GM19328 (cell line): Measurements from ENCODE around the gene RRAS2.
"Not testable (repeated sequence)": the region's sequence is repeated elsewhere in the genome, so short reads cannot be mapped to it uniquely, and the experiment has no call there.

ENCODE experiments used
- ATAC-seq: cut with Tn5 transposase; IDR thresholded peaks from one replicate; pipeline ENCODE4 v1.9.1; 2021; ENCODE audit warnings: mild to moderate bottlenecking, moderate library complexity; ENCODE audit not compliant: unreplicated experiment

RRAS2 gene

DNA sequence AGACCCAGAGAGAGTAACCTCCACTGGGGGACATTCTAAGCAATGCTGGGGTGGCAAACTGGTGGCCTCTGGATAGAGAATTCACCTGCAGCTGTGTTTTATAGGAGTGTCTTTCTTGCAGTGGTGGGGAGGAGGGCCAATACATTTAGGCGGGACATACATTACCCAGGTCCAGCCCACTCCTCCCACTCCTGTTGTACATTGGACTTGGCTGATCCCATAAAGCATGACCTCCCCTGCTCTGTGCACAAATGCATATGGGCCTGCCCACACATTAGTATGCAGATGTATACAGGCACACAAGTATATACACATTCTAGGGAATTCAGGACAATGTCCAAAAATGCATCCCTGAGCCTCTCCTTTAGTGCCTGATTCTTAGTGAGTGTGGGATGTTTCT is 99.1 kb downstream of the RRAS2 start:
- ATAC-seq = no peak

DNA sequence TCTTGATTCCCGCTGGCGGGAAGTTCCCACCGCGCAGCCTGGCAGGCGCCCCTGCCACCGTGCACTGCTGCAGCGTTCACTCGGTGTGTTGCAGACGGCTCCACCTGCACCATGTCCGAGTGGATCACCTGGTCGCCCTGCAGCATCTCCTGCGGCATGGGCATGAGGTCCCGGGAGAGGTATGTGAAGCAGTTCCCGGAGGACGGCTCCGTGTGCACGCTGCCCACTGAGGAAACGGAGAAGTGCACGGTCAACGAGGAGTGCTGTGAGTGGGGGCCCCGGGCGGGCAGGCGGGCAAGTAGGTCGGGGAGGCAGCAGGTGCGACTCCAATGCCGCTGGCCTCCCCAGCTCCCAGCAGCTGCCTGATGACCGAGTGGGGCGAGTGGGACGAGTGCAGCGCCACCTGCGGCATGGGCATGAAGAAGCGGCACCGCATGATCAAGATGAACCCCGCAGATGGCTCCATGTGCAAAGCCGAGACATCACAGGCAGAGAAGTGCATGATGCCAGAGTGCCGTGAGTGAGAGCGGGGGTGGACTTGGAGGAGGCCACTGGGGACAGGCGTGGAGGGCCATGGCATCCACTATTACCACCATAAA is 99.7 kb downstream of the RRAS2 start:
- ATAC-seq = no peak

DNA sequence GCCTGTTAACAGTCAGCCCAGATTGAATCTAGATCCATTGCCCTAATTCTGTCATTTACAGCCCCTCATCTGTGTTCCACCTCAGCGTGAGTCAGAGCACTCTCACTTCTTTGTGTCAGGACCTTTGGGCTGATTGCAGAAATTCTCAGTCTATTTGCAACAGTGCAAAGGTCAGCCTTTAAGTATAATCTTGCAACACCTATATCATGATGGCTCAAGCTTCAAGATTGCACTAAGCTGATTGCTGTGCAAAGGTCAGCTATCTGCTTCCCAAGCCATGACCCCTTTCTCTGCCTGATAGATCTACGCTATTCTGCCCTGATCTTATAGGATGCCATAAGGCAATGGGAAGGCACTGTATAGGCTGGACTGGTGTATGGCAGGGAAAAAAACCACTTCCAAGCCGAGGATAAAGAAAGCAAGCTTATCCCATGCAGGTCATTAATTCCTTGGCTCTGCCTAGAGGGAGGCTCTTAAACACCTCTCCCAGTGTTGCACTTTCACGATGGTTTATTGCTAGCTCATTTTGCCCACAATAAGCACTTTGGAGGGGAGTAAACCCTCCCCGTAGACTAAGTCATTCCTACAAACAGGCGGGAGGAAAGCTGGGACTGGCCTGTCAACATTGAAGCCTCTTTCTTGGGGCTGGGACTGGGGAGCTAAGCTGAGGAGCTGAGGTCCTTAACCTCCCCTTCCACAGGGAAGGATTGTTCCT is 100.6 kb downstream of the RRAS2 start:
- ATAC-seq = no peak

DNA sequence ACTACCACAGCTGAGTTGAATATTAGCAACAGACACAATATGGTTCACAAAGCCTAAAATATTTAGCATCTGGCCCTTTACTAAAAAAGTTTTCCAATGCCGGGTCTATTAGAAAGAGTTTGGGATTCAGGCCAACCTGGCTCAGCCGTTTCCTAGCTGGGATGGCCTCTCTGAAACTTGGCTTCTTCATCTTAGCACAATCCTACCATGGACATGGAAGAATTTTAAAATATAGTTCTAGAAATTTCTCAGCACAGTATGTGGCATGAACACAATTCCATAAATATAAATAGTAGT is 103.8 kb downstream of the RRAS2 start:
- ATAC-seq = no peak

DNA sequence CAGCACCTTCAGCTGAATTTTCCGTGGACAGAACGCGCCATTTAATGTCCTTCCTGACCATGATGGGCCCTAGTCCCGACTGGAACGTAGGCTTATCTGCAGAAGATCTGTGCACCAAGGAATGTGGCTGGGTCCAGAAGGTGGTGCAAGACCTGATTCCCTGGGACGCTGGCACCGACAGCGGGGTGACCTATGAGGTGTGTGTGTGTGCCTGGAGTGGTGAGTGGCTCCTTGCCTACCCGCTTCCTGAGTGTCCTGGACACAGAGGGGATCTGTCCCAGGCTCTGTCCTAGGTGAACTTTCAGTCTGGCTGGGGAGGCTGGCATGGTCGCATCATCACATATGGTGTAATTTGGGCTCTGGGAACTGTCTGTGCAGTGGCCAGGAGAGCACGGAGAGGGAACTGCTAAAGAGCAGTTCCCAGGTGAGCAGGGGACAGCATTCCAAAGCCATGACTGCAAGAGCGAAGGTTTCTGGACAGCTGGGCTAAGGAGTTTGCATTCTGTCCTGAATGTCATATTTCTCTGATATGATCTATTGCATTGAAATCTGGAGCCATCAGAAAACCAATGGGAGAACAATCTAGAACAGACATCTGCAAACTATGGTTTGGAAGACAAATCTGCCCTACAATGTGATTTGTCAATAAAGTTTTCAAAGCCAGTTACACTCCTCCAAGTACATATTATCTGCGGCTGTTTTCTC is 104.3 kb downstream of the RRAS2 start:
- ATAC-seq = no peak

DNA sequence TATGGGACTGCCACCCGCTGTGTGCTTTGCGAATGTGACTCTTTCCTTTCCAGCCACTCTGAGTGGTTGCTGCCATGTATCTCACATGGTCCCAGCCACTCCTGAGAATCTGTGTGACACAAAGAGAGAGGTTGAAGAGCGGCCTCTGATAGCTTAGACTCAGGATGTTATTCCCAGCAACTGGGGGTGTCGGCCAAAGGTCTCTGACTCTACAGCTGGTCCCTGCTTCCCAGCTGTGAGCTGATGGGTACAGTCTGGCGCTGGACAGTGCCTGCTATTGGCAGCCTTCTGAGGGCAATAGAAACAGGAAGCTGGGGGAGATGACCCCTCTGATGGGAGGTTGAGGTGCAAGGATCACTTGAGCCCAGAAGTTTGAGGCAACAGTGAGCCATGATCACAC is 105.1 kb downstream of the RRAS2 start:
- ATAC-seq = no peak

DNA sequence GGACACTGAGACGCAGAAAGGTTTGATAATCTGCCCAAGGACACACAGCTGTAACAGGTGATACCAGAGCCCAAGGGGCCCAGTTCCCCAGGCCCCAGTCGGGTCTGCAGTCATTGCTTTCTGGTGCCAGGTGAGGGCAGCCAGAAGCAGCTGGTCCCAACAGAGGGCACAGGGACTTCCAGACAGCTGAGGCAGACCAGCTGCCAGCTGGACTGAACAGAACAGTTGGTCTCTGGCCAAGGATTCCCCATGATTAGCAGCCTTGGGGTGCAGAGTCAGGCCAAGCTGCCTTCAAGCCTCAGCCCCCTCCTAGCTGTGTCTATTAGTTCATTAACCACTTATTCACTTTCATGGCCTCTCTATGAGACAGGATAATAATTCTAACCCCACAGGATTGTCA is 105.6 kb downstream of the RRAS2 start:
- no peak for ATAC-seq

DNA sequence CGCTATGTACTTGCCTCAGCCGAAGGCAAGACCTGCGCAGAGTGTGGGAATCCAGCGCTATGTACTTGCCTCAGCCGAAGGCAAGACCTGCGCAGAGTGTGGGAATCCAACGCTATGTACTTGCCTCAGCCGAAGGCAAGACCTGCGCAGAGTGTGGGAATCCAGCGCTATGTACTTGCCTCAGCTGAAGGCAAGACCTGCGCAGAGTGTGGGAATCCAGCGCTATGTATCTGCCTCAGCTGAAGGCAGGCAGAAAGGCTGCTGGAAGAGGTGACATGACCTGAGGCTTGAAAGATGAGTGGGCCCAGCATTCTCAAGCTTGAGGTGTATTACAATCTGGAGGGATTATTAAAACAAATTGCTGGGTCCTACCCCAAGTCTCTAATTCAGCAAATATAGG is 106.5 kb downstream of the RRAS2 start:
- ATAC-seq = not testable (repeated sequence)

DNA sequence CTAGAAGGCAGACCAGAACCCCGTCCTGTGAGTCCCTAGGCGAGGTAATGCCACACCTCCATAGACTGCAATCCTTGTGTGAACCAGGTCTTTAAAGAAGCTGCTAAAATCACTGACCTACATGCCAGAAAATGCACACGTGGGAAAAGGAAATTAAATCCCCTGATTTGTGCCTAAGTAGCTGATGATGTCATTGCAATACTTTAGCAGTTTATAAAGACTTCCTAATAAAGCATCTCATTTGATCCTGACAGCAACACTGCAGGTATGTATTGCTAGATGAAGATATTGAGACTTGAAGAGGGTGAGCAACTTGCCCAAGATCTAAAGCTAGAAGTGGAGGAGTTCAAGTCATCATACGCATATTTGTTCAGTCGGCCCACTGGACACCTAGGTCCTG is 107.2 kb downstream of the RRAS2 start:
- no peak for ATAC-seq

DNA sequence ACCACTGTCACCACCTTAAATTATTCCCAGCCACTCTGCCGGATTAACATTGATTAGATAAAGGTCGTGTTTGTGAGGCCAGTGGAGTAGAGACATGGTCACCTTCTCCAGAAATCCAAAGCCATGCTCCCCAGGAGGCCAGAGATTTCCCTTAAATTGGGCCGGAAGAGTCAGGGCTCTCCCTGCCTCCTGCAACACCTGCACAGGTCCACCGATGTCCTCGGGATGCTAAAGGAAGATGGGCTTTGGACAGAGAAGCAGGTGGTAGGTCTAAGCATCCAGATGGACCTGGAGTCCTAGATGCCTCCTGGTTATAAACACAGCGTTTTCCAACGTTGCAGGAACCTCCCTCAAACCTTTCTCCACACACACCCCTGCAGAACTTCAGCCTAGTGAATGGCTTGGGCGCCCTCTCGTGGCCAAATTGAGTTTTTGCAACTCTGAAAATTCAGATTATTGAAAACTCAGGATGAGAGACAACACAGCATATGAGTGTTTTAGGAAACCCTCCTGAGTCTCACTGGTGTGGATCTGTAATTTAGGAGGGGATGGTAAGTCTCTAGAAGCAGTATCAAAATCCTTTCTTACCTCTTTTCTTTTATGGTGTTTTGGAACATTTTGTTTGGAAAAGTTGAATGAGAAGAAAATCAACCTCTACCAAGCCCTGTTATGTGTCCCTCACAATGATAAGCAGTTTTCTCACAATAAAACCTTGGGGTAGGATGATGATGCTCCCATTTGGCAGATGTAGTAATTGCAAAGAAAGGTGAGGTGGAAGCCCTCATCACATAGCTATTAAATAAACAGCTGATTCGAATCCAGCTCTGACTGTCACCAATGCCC is 109.6 kb downstream of the RRAS2 start:
- no peak for ATAC-seq

DNA sequence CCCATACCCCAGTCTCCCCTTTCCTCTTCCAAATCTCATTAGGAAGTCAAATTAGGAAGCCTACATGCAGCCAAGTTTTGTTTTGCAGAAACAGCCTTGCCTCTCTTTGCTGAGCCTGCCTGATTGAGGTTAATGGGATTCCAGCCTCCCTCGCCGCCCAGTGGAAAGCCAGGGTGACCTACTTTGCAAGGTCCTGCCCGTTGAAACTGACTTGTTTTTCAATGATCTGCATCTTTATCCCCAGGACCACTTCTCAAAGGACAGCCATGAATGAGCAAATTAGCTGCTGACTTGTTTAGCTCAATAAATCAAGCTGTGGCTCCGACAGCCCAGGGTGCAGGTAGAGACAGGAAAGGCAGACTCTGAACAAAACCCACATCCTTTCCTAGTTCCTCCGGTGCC is 110.4 kb downstream of the RRAS2 start:
- no peak for ATAC-seq

DNA sequence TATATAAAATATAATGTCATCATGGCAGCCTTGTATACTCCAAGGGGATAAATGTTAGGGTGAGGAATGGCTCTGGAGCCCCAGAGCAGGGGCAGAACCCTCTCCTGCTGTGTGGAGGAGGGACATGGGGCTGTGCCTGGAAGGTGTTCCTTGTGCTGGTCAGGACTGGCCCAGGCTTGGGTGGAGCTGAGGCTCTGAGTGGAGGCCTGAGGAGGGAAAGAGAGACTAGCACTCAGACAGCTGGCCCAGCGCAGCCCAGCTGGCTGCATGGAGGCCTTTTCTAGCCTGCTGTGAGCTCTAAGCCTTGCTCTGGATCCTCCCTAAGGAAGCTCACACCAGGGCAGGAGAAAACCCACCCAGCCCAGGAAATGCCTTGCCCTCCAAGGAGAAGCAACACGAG is 113.5 kb downstream of the RRAS2 start:
- ATAC-seq = no peak

DNA sequence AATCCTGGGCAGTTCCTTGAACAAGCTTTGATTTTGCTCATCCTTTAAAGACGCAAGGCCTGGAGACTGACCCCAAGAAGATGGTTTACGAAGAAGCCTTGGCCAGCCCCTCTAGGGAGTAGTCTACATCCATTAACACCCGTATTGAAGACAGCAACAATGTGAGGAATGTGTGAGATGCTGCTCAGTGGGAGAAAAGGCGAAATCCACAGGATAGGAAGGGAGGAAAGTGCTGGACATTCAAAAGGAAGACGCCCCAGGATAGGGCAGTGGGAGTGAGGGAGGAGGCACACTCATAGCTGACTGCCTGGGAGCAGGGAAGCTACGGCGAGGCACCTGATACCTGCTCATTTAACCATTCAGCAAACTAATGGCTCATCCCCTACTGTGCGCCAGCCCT is 114.1 kb downstream of the RRAS2 start:
- ATAC-seq = no peak

DNA sequence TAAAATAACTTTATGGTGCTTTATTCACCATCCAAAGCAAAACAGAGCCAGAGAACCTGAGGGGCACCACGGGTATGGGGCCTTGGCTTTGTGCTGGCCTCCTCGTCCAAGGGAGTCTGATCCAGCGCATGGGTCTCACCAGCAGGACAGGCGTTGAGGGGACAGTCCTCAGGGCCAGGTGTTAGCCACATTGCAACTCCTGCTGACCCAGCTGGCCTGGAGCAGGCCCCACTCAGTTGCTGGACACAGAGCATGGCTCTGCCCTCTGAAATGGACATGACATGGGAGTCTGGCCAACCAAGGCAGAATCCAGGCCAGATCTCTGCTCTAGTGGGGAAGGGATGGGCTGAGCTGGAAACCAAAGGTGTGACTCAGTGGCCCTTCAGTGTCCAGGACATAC is 116.2 kb downstream of the RRAS2 start:
- no peak for ATAC-seq

DNA sequence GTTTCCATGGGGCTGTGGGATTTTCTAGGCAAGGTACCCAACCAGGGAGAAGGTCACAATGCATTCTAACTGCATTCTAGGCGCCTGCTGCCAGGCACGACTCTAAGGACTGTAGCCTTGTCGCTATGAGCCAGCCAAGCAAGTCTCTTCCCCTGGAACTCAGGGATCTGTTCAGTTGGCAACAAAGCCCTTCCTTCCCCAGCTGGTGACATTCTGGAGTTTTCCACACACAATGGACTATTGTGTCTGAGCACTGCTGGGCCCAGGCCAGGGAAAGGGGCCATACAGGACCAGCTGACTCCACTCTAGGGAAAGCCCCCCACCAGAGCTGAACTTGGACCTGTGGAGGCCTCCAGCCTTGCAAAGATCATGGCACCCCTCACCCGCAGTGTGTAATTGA is 116.8 kb downstream of the RRAS2 start:
- ATAC-seq = no peak

DNA sequence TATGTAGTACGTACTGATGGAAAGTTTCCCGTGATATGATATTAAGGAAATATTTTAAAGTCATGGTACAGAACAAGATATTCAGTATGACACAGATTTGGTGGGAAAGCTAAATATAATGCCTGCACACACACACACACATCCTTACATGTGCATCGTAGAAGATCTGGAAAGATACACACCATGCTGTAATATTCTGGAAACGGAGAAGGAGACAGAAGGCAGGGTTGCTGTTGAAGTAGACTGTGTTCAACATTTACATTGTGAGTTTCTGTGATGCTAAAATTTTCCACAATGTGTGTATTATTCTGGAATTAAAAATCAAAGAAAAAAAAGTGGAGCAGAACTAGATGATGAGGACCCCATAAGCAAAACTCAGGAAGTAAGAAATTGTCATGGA is 118.0 kb downstream of the RRAS2 start:
- ATAC-seq = no peak

DNA sequence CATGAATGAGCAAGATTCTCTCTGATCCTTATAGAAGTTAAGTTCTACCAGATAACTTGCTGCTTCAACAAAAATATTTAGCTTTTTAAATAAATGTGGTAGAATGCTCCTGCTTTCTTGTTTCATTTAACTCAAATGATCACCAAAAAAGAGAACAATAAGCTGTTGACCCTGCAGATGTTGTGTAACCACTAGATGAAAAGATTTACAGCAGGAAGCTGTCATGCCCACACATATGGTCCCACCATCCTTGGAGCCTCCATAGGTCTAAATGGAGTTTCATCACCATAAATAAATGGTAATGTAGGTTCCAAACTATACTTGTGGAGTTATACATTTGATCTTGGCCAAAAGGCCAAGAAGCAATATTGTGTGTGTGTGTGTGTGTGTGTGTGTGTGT is 118.8 kb downstream of the RRAS2 start:
- no peak for ATAC-seq

DNA sequence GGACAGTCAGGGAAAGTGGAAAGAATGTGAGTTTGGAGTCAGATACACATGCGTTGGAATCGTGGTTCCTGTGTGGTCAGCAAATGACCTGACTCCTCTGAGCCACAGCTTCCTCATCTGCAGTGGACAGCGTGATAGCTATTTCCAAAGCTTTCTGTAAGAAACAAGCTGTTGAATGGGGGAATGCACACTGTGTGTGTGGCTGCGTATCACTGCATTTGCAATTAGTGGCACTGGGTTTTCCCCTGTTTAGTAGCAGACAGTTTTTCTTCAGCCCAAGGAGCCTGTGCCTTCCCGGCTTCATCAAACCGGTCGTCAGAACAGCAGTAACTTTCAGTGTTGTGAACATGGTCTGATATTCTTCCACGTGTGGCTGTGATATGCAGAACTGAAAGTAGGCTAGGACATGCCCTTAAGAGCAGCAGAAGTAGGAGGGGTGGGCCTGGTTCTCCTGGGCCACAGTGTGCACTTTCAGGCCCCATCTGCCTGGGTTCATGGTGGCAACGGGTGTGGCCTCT is 121.5 kb downstream of the RRAS2 start:
- ATAC-seq = peak; percentile 99

DNA sequence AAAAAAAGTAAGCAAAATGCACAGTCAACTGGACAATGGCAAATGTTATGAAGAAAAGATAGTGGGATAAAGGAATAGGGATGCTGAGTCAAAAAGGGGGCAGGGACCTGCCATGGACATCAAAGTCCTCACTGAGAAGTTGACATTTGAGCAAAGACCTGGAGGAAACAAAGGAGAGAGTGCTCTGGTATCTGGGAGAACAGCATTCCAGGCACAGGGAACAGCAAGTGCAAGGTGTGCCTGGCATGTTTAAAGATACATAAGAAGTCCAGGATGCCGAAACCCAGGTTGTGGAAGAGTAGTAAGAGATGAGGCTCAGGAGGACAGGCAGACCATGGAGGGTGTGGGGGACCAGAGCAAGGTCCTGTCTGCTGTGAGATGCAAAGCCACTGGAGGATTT is 123.3 kb downstream of the RRAS2 start:
- no peak for ATAC-seq

DNA sequence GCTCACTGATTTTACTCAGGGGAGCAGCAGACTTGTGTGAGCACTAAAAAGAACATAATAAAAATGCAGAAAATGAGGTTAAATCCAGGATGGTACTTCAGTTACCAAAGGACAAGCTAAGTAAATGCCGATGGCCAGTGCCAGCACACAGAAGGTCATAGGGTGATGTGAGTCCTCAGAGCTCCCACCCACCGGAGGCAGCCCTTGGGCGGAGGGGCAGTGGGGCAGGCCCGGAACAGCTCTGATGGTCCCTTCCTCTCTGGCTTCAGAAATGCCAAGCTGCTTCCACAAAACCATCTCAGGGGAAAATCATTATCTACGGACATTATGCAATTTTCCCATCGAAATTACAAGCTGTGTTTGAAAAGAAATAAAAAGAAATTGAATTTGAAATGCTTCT is 124.5 kb downstream of the RRAS2 start:
- no peak for ATAC-seq

DNA sequence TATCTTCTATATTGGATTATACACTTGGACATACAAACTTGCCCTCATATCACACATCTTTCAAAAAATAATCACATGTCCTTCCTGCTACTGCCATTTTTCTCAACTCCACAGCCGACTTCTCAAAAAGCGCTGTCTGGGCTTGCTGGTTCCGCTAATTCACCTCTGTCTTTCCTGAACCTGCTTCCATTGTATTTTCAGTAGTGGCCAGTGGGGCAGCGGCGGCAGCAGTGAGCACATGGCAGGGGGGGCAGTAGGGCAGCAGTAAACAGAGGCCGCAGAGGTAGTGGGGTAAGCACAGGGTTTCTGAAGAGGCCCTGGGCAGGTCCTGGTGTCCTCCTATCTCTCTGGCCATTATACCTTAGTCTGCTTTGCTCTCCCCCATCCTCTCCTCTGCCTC is 126.3 kb downstream of the RRAS2 start:
- no peak for ATAC-seq

DNA sequence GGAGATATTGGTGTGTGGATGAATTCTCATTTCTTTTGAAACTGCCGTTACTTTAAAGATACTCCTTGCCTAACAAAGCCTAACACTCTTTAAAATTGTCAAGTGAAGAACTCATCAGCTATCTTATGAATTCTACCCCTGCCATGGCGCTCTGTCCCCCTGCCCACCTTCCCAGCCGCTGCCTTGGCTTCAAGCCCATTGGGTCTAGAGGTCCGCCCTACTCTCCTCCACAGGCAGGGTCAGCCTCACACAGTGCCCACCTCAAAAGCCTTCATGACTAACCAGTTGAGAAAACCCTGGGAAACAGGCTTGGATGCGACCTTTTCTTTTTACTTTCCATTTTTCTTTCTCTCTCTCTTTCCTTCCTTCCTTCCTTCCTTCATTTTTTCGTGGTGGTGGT is 128.6 kb downstream of the RRAS2 start:
- no peak for ATAC-seq
